NCI-H446 treated with DMSO at 0.1 percent for 48 hours (cell line): ENCODE data around the gene NUTM2A.
"Not testable (repeated sequence)": the region's sequence is repeated elsewhere in the genome, so short reads cannot be mapped to it uniquely, and the experiment has no call there.

Experiments used
- DNase-seq: peaks from one replicate; lab custom pipeline; 2025; lab: John Stamatoyannopoulos, UW

The NUTM2A gene

GRCh38 chr10:87248818-87249353 lies 23.6 kb downstream of the NUTM2A start:
- DNase-seq, result not testable (repeated sequence)

GRCh38 chr10:87280749-87281392 lies 55.6 kb downstream of the NUTM2A start:
- not testable (repeated sequence) for DNase-seq
